Left kidney (tissue), 2 donors: ENCODE results near the gene NCAN. TPM values are rescaled to one million over a fixed set of nuclear protein-coding genes. Genes with fewer than 3 reads are reported as not detected.
"Not testable (repeated sequence)": the region's sequence is repeated elsewhere in the genome, so short reads cannot be mapped to it uniquely, and the experiment has no call there.

Experiments used
- DNase-seq: peaks from one replicate; pipeline ENCODE4 v3.0.0-alpha.2; 2013
- polyA plus RNA-seq: library from polyadenylated mRNA; unstranded; fragments of 120-200 nt; gene quantifications from one replicate; pipeline ENCODE4 v1.2.1, GENCODE V29; 2013; ENCODE audit not compliant: insufficient read length

The NCAN gene
- polyA plus RNA-seq, 1 donor: 0.05 TPM

DNA sequence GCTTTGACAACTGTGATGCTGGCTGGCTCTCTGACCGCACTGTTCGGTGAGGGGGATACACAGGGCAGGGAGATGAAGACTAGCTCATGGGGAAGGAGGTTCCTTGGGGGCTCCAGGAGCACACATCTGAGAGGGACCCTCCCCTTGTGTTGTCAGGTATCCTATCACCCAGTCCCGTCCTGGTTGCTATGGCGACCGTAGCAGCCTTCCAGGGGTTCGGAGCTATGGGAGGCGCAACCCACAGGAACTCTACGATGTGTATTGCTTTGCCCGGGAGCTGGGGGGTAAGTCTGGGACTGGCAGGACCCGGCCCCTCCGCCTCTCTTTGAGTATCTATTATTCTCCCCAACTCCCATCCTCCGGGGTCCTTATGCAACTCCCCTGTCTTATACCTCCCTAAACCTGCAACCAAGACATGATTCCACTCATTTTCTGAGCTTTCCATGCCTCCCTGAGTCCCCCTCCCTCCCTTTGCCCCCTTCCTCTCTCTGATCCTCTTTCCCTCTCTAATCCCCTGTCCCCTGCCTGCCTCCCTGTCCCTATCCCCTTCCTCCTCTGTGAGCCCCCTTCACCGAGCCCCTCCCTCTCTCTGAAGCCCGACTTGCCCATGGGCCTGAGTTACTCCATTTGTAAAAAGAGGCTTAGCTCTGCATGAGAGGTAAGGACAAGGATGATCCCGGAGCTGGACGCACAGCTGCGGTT is 12.5 kb downstream of the NCAN start:
- no peak for DNase-seq

DNA sequence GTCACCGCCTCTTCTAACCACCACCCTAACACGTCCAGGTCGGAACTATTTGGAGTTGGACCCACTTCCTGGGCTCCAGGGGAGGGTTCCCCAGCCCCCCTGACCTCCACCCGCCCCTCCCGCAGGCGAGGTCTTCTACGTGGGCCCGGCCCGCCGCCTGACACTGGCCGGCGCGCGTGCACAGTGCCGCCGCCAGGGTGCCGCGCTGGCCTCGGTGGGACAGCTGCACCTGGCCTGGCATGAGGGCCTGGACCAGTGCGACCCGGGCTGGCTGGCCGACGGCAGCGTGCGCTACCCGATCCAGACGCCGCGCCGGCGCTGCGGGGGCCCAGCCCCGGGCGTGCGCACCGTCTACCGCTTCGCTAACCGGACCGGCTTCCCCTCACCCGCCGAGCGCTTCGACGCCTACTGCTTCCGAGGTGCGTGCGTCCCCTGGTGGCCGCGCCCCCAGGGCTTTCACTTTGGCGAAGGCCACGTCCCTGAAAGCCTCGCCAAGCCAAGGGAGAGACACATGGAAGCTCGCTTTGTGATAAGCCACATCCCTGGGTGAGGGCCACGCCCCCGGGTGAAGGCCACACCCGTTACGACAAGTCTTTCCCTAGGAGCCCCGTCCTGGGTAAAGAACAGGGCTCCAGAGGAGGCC is 13.2 kb downstream of the NCAN start:
- DNase-seq: peak; percentile 39

DNA sequence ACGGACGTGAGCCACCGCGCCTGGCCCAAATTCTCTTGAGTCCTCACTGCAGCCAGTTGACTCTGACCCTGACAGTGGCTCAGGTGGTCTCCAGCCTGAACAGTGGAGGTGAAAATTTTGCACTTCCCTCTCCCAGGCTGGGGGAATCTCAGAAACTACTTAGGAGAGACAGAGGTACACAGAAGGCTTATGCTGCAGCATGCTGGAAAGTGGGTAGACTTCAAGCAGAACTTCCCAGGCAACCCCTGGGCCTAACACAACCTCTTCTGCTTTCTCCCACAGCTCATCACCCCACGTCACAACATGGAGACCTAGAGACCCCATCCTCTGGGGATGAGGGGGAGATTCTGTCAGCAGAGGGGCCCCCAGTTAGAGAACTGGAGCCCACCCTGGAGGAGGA is 14.4 kb downstream of the NCAN start:
- DNase-seq: no peak

DNA sequence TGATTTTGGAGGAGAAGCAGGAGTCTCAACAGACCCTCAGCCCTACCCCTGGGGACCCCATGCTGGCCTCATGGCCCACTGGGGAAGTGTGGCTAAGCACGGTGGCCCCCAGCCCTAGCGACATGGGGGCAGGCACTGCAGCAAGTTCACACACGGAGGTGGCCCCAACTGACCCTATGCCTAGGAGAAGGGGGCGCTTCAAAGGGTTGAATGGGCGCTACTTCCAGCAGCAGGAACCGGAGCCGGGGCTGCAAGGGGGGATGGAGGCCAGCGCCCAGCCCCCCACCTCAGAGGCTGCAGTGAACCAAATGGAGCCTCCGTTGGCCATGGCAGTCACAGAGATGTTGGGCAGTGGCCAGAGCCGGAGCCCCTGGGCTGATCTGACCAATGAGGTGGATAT is 14.9 kb downstream of the NCAN start:
- DNase-seq: no peak

- DNase-seq: no peak
These were observed 15.5 kb downstream of the NCAN start for GRCh38 chr19:19227217-19227616.

GRCh38 chr19:19229701-19230100 is 17.9 kb downstream of the NCAN start:
- DNase-seq: no peak

- no peak for DNase-seq
These were observed 19.2 kb downstream of the NCAN start for GRCh38 chr19:19230999-19231398.

DNA sequence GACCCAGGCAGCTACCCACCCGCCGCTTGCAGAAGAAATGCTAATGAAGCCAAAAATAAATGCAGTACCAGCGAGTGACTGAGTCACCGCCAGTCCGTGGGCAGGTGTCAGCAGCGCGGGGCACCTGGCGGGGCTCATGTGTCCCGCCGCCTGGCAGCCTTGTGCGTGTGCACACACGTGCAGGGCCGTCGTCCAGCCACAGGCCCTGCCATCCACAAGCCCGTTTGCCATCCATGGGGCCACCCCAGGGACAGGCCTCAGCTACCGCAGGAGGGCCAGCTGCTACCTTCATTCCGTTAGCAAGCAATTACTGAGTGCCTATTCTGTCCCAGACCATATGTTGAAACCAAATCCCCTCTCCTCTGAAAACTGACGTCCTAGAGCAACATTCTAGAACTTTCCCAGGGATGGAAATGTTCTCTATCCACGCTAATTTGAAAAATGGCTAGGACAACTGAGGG is 20.5 kb downstream of the NCAN start:
- no peak for DNase-seq

GRCh38 chr19:19234220-19234816 is 22.6 kb downstream of the NCAN start:
- no peak for DNase-seq

DNA sequence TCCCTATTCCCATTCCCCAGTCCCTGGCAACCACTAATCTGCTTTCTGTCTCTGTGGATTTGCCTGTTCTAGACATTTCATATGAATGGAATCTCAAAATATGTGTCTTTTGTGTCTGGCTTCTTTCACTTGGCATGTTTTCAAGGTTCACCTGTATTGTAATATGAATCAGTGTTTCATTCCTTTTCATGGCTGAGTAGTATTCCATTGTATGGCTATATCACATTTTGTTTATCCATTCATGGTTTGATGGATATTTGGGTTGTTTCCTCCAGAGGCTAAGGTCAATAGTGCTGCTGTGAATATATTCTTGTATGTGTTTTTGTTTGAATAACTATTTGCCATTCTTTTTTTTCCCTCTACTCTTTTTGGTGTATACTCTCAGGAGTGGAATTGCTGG is 24.4 kb downstream of the NCAN start:
- no peak for DNase-seq

GRCh38 chr19:19238126-19238894 is 26.6 kb downstream of the NCAN start:
- no peak for DNase-seq

DNA sequence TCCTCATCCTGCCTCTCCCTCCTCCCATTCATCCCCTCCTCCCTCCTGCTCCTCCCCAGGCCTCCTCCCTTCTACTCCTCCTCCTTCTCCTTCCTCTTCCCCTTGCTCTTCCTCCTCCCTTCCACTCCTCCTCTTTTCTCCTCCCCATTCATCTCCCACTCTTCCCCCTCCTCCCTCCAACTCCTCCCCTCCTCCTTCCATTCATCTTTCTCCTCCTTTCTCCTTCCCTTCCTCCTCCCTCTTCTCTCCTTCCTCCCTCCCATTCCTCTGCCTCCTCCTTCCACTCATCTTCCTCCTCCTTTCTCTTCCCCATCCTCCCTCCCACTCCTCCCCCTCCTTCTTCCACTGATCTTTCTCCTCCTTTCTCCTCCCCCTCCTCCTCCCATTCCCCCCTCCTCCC is 27.9 kb downstream of the NCAN start:
- no peak for DNase-seq

- no peak for DNase-seq
These were observed 28.7 kb downstream of the NCAN start for GRCh38 chr19:19240476-19240875.

DNA sequence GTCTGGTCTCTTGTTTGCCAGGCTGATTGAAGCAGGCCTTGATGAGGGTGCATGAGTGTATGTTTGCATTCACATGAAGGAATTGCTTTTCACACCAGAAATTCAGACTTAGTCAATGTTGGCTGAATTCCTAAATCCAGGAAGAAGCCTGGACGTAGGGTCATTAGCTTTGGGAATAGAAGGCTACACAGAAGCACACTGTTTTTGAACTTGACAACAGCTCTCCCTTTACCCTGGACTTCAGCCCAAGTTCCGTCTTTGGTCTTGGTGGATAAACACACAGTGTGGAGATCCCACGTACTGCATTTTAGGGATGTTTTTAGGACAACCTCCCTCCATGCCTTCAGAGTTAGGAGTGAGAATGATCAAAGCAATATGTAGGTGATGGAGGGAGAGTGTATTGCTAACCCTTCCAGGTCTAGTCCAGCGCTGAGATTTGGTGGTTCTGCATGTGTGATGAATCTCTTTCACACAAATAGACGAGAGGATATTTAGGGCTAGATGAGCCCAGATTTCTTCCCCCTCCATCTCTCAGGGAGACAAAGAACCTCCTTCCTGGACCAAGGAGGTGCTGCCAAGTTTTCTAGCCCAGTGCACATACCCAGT is 38.5 kb downstream of the NCAN start:
- DNase-seq: no peak

DNA sequence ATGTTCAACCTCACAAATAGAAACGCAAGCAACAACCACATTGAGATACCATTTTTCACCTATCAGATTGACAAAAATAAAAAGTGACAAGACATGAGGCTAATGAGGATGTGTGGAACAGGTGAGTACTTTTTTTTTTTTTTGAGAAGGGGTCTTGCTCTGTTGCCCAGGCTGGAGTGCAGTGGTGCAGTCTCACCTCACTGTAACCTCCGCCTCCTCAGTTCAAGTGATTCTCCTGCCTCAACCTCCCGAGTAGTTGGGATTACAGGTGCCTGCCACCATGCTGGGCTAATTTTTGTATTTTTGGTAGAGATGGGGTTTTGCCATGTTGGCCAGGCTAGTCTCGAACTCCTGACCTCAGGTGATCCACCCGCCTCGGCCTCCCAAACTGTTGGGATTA is 41.7 kb downstream of the NCAN start:
- DNase-seq: not testable (repeated sequence)

DNA sequence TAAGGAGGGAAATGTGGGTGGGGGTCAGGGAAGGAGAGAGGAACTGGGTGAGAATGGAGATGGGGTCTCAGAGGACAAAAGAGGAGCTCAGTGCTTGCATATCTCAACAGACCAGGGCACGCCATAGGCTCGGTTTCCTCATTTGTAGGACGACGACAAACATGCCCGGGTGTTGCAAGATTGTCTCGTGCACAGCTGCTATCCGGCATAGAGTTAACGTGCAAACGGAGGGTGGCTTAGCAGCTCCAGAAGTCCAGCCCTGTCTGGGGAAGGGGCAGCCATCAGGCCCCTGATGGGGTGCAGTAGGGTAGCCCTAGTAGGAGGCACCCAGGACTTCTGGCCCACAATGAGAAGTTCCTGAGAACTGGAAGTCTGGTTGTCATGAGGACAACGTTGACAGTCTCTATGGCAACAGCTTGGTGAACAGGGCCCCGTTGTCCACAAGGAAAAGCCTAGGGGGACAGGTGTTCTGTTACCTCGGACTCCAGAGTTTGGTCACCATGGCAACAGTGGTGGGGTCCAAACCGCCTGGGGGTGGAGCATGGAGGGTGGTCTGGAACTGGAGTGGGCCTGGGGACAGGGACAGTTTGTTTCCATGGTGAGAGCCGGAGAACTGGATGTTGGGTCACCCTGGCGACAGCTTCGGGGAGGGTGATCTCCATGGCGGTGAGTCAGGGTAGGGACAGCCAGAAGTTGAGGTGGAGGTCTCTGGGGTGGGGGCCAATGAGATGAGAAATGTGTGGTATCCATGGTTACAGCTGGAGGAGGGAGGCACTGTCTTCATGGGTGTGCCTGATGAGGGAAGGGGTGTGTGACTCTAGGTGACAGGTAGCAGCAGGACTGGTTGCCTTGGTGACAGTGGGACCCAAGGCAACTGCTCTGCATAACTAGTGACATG is 44.6 kb downstream of the NCAN start:
- no peak for DNase-seq

- DNase-seq: no peak
These were observed 45.4 kb downstream of the NCAN start for GRCh38 chr19:19257137-19257536.

DNA sequence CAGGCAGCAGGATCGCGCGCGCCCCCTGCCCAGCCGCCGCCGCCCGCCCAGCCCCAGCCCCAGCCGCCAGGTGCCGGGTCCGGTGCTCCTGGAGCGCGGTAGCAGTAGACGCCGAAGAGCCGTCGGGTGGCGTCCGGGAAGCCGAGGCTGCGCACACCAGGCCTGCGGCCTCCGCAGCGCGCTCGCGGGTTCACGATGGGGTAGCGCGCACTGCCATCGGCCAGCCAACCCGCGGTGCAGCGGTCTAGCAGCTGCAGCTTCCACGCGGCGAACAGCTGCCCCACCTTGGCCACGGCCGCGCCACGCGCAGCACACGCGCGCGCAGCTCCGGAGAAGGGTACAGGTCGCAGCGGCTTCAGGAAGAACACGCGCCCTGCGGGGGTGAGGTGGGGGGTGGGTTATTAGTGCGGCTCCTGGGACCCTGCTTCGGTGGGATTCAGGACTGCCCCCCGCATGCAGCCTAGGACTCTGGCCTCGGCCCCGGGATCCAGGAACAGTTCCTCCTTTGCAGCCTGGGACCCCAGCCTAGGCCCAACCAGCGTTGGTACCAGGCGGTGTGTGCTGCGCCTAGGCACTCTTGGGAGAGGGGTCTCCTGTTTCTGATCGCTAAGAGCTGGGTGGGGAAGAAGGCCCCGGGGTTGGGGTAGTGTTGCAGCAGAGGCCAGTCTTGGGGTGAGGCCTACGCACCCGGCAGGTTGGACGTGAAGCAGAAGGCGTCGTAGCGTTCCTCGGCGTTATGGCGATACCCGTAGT is 46.3 kb downstream of the NCAN start:
- DNase-seq: no peak

GRCh38 chr19:19258589-19259338 is 47.0 kb downstream of the NCAN start:
- DNase-seq: no peak

- DNase-seq: no peak
These were observed 48.0 kb downstream of the NCAN start for GRCh38 chr19:19259741-19260140.
